Measurements from ENCODE around the gene SP100.
"Not testable (repeated sequence)": the region's sequence is repeated elsewhere in the genome, so short reads cannot be mapped to it uniquely, and the experiment has no call there.

Gene SP100

DNA sequence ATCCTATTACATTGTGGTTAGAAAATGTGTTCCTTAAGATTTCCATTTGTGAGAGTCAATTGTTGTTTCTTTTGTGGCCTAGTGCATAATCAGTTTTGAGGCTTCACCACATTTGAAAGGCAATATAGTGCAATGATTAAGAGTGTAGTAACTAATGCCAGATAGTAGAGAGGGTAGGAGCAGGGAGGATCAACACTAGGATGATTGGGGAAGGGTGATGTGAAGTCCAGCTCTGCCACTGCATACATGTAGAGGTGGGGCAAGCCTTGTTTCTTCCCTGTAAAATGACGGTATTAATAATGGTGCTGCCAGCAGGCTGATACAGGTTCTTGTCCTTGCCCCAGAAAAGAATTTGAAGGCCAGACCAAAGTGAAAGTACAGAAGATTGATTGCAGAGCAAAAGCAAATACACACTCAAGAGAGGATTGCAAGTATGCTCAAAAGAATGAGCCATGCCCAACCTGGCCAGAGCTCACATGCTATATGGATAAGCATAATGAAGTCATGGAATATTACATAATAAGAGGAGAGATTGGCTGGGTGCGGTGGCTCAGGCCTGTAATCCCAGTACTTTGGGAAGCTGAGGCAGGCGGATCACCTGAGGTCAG lies 8.0 kb downstream of the SP100 start:
- H3K4me1 ChIP-seq (ENCODE audit: control insufficient read depth, insufficient read depth, low read length) = peaks cover 5% of the 10 kb centered on the region
- H3K27me3 ChIP-seq (ENCODE audit: control insufficient read depth, insufficient read depth, low read length) = no peaks in the 10 kb centered on the region
- no peak overlapping the region for H3K4me3 ChIP-seq (ENCODE audit: low read depth, low read length)
- H3K9me3 ChIP-seq (ENCODE audit: control insufficient read depth, insufficient read depth, low read length) = no peaks in the 10 kb centered on the region
- H3K36me3 ChIP-seq (ENCODE audit: control insufficient read depth, insufficient read depth, low read length) = no peaks in the 10 kb centered on the region
- no peak overlapping the region for H3K9ac ChIP-seq (ENCODE audit: low read depth, low read length)

- Histone ChIP-seq H3K27me3 (ENCODE audit: control insufficient read depth, insufficient read depth, low read length) (no peaks in the 10 kb centered on the region), H3K4me1 (ENCODE audit: control insufficient read depth, insufficient read depth, low read length) (peaks cover 5% of the 10 kb centered on the region), H3K4me3 (ENCODE audit: low read depth, low read length) (no peak overlapping the region), H3K36me3 (ENCODE audit: control insufficient read depth, insufficient read depth, low read length) (peaks cover 2% of the 10 kb centered on the region), H3K9ac (ENCODE audit: low read depth, low read length) (no peak overlapping the region), H3K9me3 (ENCODE audit: control insufficient read depth, insufficient read depth, low read length) (no peaks in the 10 kb centered on the region)
Observed at GRCh38 chr2:230425377-230425776, 9.4 kb downstream of the SP100 start.

GRCh38 chr2:230429513-230429912 lies 13.5 kb downstream of the SP100 start:
- no peak overlapping the region for H3K9ac ChIP-seq (ENCODE audit: low read depth, low read length)
- H3K4me1 ChIP-seq (ENCODE audit: control insufficient read depth, insufficient read depth, low read length) = no peaks in the 10 kb centered on the region
- peaks cover 2% of the 10 kb centered on the region for H3K36me3 ChIP-seq (ENCODE audit: control insufficient read depth, insufficient read depth, low read length)
- no peaks in the 10 kb centered on the region for H3K9me3 ChIP-seq (ENCODE audit: control insufficient read depth, insufficient read depth, low read length)
- no peaks in the 10 kb centered on the region for H3K27me3 ChIP-seq (ENCODE audit: control insufficient read depth, insufficient read depth, low read length)
- H3K4me3 ChIP-seq (ENCODE audit: low read depth, low read length) = no peak overlapping the region

- Histone ChIP-seq H3K4me1 (ENCODE audit: control insufficient read depth, insufficient read depth, low read length) (no peaks in the 10 kb centered on the region), H3K4me3 (ENCODE audit: low read depth, low read length) (no peak overlapping the region), H3K9me3 (ENCODE audit: control insufficient read depth, insufficient read depth, low read length) (no peaks in the 10 kb centered on the region), H3K27me3 (ENCODE audit: control insufficient read depth, insufficient read depth, low read length) (no peaks in the 10 kb centered on the region), H3K36me3 (ENCODE audit: control insufficient read depth, insufficient read depth, low read length) (peaks cover 2% of the 10 kb centered on the region), H3K9ac (ENCODE audit: low read depth, low read length) (no peak overlapping the region)
Observed at GRCh38 chr2:230430957-230431910, 15.2 kb downstream of the SP100 start.

- Histone ChIP-seq H3K4me3 (ENCODE audit: low read depth, low read length) (no peak overlapping the region), H3K9me3 (ENCODE audit: control insufficient read depth, insufficient read depth, low read length) (no peaks in the 10 kb centered on the region), H3K36me3 (ENCODE audit: control insufficient read depth, insufficient read depth, low read length) (peaks cover 2% of the 10 kb centered on the region), H3K9ac (ENCODE audit: low read depth, low read length) (no peak overlapping the region), H3K27me3 (ENCODE audit: control insufficient read depth, insufficient read depth, low read length) (no peaks in the 10 kb centered on the region), H3K4me1 (ENCODE audit: control insufficient read depth, insufficient read depth, low read length) (no peaks in the 10 kb centered on the region)
Observed at GRCh38 chr2:230434677-230435324, 18.8 kb downstream of the SP100 start.

GRCh38 chr2:230435431-230435830 lies 19.4 kb downstream of the SP100 start:
- H3K9ac ChIP-seq (ENCODE audit: low read depth, low read length) = no peak overlapping the region
- H3K9me3 ChIP-seq (ENCODE audit: control insufficient read depth, insufficient read depth, low read length) = no peaks in the 10 kb centered on the region
- H3K36me3 ChIP-seq (ENCODE audit: control insufficient read depth, insufficient read depth, low read length) = no peaks in the 10 kb centered on the region
- H3K4me1 ChIP-seq (ENCODE audit: control insufficient read depth, insufficient read depth, low read length) = no peaks in the 10 kb centered on the region
- no peak overlapping the region for H3K4me3 ChIP-seq (ENCODE audit: low read depth, low read length)
- no peaks in the 10 kb centered on the region for H3K27me3 ChIP-seq (ENCODE audit: control insufficient read depth, insufficient read depth, low read length)

DNA sequence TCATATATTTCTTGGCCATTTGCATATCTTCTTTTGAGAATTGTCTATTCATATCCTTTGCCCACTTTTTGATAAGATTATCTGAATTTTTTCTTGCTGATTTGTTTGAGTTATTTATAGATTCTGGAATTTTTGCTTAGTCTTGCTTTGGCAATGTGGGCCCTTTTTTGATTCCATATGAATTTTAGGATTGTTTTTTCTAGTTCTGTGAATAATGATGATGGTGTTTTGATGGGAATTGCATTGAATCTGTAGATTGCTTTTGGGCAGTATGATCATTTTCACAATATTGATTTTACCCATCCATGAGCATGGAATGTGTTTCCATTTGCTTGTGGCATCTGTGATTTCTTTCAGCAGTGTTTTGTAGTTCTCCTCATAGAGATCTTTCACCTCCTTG lies 23.1 kb downstream of the SP100 start:
- not testable (repeated sequence) for H3K27me3 ChIP-seq (ENCODE audit: control insufficient read depth, insufficient read depth, low read length); H3K36me3 ChIP-seq (ENCODE audit: control insufficient read depth, insufficient read depth, low read length); H3K9me3 ChIP-seq (ENCODE audit: control insufficient read depth, insufficient read depth, low read length); H3K4me3 ChIP-seq (ENCODE audit: low read depth, low read length); H3K4me1 ChIP-seq (ENCODE audit: control insufficient read depth, insufficient read depth, low read length); H3K9ac ChIP-seq (ENCODE audit: low read depth, low read length)

GRCh38 chr2:230439590-230439989 lies 23.6 kb downstream of the SP100 start:
- Histone ChIP-seq H3K9ac (ENCODE audit: low read depth, low read length) (no peak overlapping the region), H3K4me3 (ENCODE audit: low read depth, low read length) (no peak overlapping the region), H3K4me1 (ENCODE audit: control insufficient read depth, insufficient read depth, low read length) (no peaks in the 10 kb centered on the region), H3K27me3 (ENCODE audit: control insufficient read depth, insufficient read depth, low read length) (no peaks in the 10 kb centered on the region), H3K9me3 (ENCODE audit: control insufficient read depth, insufficient read depth, low read length) (no peaks in the 10 kb centered on the region), H3K36me3 (ENCODE audit: control insufficient read depth, insufficient read depth, low read length) (no peaks in the 10 kb centered on the region)

DNA sequence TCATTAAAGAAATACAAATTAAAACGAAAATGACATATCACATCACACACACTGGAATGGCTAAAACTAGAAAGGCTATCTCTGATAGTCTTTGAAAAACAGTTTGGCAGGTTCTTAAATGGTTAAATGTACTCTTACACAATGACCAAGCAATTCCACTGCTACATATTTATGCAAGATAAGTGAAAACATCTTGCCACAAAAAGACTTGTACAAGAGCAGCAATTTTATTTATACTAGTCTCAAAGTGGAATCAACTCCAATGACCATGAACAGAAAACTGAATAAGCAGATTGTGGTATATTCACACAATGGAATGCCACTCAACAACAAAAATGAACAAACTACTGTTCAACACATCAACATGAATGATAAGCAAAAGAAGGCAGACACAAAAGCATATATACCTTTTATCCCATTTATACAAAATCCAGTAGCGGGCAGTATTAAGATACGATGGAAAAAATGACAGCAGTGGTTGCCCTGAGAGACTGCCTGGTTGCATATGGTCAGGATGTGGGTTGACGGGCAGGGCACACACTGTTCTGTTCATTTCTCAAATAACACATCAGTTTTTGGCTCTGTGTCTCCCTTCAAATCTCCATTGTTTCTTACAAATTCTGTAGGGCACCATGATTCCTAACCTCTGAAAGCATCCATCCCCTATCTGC lies 25.4 kb downstream of the SP100 start:
- H3K9ac ChIP-seq (ENCODE audit: low read depth, low read length) = no peak overlapping the region
- H3K9me3 ChIP-seq (ENCODE audit: control insufficient read depth, insufficient read depth, low read length) = no peaks in the 10 kb centered on the region
- no peak overlapping the region for H3K4me3 ChIP-seq (ENCODE audit: low read depth, low read length)
- H3K36me3 ChIP-seq (ENCODE audit: control insufficient read depth, insufficient read depth, low read length) = no peaks in the 10 kb centered on the region
- no peaks in the 10 kb centered on the region for H3K27me3 ChIP-seq (ENCODE audit: control insufficient read depth, insufficient read depth, low read length)
- no peaks in the 10 kb centered on the region for H3K4me1 ChIP-seq (ENCODE audit: control insufficient read depth, insufficient read depth, low read length)

DNA sequence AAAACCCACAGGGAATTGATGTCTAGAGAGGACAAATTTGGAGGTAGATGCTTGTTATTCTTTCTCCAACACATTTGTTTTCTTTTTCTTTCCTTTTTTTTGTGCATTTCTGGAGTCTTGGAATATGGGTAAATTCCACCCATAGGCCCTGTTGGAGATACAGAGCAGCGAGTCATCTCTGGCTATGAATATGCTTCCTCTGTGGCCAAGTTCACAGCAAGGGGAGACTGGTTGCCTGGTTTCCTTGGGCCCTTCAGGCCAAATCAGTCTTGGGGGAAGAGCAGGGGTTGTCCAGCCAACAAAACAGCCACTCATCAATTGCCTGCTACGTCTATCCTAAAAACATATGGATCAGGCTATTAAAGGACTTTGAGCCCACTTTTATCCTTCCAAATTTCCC lies 27.5 kb downstream of the SP100 start:
- H3K9me3 ChIP-seq (ENCODE audit: control insufficient read depth, insufficient read depth, low read length) = no peaks in the 10 kb centered on the region
- no peaks in the 10 kb centered on the region for H3K4me1 ChIP-seq (ENCODE audit: control insufficient read depth, insufficient read depth, low read length)
- no peak overlapping the region for H3K9ac ChIP-seq (ENCODE audit: low read depth, low read length)
- no peaks in the 10 kb centered on the region for H3K27me3 ChIP-seq (ENCODE audit: control insufficient read depth, insufficient read depth, low read length)
- no peak overlapping the region for H3K4me3 ChIP-seq (ENCODE audit: low read depth, low read length)
- H3K36me3 ChIP-seq (ENCODE audit: control insufficient read depth, insufficient read depth, low read length) = no peaks in the 10 kb centered on the region

DNA sequence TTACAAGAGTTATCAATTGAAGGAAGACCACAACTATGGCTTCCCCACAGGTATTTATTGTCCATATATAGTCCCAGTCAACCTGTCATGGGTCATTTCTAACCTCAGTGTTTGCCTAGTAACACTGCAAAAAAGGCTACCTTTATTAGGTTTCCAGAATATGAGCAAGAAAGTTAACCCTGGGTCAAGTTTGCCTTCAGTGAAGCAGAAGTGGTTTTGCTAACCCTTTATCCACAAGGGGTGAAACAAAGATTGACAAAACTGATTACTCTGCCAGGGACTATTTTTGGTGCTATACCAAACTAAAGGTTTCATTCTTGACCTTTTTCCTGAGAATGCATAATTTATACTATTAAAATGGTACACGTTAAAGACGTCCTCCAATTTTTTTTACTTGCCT lies 28.8 kb downstream of the SP100 start:
- Histone ChIP-seq H3K27me3 (ENCODE audit: control insufficient read depth, insufficient read depth, low read length) (no peaks in the 10 kb centered on the region), H3K9ac (ENCODE audit: low read depth, low read length) (no peak overlapping the region), H3K36me3 (ENCODE audit: control insufficient read depth, insufficient read depth, low read length) (no peaks in the 10 kb centered on the region), H3K9me3 (ENCODE audit: control insufficient read depth, insufficient read depth, low read length) (no peaks in the 10 kb centered on the region), H3K4me3 (ENCODE audit: low read depth, low read length) (no peak overlapping the region), H3K4me1 (ENCODE audit: control insufficient read depth, insufficient read depth, low read length) (no peaks in the 10 kb centered on the region)

Measured in iPS-15b (cell line).